ENCODE data around the gene DYNC2I2.

DNA sequence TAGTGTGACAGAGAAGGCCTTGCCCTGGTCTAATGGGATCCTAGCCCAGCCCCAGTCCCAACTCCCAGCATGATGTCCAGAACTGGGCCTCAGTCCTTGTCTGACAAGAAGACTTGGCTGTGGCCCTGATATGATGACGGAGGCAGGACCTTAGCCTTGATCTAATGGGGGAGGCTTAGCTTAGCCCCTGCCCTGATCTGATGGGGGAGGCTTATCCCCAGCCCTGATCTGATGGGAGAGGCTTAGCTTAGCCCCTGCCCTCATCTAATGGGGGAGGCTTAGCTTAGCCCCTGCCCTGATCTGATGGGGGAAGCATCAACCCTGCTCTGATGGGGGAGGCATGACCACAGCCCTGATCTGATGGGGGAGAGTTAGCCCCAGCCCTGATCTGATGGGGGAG lies 49.4 kb upstream of the DYNC2I2 start:
- TF ChIP-seq, protein P1, sequence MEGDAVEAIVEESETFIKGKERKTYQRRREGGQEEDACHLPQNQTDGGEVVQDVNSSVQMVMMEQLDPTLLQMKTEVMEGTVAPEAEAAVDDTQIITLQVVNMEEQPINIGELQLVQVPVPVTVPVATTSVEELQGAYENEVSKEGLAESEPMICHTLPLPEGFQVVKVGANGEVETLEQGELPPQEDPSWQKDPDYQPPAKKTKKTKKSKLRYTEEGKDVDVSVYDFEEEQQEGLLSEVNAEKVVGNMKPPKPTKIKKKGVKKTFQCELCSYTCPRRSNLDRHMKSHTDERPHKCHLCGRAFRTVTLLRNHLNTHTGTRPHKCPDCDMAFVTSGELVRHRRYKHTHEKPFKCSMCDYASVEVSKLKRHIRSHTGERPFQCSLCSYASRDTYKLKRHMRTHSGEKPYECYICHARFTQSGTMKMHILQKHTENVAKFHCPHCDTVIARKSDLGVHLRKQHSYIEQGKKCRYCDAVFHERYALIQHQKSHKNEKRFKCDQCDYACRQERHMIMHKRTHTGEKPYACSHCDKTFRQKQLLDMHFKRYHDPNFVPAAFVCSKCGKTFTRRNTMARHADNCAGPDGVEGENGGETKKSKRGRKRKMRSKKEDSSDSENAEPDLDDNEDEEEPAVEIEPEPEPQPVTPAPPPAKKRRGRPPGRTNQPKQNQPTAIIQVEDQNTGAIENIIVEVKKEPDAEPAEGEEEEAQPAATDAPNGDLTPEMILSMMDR (IDR thresholded peaks at IDR 0.05), result no peak
- TF ChIP-seq, protein P2, sequence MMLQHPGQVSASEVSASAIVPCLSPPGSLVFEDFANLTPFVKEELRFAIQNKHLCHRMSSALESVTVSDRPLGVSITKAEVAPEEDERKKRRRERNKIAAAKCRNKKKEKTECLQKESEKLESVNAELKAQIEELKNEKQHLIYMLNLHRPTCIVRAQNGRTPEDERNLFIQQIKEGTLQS (CRISPR knock-in tag; conservative IDR thresholded peaks at IDR 0.05), result no peak
- TF ChIP-seq, protein P3, sequence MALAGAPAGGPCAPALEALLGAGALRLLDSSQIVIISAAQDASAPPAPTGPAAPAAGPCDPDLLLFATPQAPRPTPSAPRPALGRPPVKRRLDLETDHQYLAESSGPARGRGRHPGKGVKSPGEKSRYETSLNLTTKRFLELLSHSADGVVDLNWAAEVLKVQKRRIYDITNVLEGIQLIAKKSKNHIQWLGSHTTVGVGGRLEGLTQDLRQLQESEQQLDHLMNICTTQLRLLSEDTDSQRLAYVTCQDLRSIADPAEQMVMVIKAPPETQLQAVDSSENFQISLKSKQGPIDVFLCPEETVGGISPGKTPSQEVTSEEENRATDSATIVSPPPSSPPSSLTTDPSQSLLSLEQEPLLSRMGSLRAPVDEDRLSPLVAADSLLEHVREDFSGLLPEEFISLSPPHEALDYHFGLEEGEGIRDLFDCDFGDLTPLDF (CRISPR knock-in tag; IDR thresholded peaks at IDR 0.05), result no peak

All from WTC11 (cell line).